Measurements from ENCODE around the gene DCC.

DNA sequence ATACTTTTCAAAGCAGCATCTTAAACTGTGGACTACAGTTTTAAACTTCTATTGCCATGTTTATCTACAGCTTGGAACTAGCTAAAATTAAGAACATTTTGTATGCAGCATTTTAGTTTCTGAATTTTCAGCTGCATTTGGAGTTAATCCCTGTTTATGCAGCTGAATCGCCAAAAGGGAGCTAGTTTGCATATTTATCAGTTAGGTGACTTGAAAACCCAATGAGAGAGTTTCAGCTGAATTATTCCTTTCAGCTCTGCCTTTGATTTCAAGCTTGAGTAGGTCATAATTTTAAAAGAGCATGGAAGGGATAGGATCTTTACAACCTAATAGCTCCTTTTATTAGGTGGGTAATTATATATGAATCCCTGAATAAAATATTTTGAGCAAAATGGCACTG, 1191.9 kb downstream of the DCC start:
- TF ChIP-seq, protein P1, sequence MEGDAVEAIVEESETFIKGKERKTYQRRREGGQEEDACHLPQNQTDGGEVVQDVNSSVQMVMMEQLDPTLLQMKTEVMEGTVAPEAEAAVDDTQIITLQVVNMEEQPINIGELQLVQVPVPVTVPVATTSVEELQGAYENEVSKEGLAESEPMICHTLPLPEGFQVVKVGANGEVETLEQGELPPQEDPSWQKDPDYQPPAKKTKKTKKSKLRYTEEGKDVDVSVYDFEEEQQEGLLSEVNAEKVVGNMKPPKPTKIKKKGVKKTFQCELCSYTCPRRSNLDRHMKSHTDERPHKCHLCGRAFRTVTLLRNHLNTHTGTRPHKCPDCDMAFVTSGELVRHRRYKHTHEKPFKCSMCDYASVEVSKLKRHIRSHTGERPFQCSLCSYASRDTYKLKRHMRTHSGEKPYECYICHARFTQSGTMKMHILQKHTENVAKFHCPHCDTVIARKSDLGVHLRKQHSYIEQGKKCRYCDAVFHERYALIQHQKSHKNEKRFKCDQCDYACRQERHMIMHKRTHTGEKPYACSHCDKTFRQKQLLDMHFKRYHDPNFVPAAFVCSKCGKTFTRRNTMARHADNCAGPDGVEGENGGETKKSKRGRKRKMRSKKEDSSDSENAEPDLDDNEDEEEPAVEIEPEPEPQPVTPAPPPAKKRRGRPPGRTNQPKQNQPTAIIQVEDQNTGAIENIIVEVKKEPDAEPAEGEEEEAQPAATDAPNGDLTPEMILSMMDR (IDR thresholded peaks at IDR 0.05): no peak
- no peak for TF ChIP-seq EZH2 (IDR thresholded peaks at IDR 0.05; ENCODE audit: borderline replicate concordance, insufficient read depth, low read depth, low read length, poor library complexity, severe bottlenecking)

Measured in B cell (primary cell).